ENCODE results near the gene THBD.

The THBD gene, protein sequence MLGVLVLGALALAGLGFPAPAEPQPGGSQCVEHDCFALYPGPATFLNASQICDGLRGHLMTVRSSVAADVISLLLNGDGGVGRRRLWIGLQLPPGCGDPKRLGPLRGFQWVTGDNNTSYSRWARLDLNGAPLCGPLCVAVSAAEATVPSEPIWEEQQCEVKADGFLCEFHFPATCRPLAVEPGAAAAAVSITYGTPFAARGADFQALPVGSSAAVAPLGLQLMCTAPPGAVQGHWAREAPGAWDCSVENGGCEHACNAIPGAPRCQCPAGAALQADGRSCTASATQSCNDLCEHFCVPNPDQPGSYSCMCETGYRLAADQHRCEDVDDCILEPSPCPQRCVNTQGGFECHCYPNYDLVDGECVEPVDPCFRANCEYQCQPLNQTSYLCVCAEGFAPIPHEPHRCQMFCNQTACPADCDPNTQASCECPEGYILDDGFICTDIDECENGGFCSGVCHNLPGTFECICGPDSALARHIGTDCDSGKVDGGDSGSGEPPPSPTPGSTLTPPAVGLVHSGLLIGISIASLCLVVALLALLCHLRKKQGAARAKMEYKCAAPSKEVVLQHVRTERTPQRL

DNA sequence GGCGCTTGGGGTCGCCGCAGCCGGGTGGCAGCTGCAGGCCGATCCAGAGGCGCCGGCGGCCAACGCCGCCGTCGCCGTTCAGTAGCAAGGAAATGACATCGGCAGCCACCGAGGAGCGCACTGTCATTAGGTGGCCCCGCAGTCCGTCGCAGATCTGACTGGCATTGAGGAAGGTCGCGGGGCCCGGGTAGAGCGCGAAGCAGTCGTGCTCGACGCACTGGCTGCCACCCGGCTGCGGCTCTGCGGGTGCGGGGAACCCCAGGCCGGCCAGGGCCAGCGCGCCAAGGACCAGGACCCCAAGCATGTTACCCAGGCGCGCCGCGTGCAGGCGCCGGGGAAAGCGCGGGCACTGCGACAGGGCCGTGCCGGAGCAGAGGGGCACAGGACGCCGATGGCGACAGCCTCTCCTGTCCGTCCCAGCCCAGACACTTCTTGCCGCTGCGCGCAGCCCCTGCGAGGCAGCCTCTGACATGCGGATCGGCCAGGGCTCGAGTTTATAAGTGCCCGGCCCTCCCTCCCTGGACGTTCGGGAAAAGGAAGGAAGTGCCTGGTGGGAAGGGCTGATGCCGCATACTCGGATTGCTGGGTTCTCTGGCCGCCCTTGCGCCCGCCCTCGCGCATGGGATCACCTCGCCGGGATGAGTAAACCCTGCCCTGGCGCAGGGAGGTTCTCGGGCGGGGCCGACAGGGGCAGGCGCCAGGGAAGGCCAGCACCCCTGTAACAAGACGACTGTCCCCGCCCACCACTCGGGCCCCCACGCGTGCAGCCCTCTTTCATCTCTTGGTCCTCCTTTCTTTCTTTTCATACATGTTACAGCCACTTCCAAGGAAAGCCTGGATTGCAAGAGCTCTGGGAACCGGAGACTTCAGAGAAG is at the start of gene THBD:
Gene THBD (minus strand): TSS at position 472 of the 875 bp plus-strand sequence. CDS start 168 bp downstream, at position 304.
- no peak for DNase-seq (ENCODE audit: low spot score)

DNA sequence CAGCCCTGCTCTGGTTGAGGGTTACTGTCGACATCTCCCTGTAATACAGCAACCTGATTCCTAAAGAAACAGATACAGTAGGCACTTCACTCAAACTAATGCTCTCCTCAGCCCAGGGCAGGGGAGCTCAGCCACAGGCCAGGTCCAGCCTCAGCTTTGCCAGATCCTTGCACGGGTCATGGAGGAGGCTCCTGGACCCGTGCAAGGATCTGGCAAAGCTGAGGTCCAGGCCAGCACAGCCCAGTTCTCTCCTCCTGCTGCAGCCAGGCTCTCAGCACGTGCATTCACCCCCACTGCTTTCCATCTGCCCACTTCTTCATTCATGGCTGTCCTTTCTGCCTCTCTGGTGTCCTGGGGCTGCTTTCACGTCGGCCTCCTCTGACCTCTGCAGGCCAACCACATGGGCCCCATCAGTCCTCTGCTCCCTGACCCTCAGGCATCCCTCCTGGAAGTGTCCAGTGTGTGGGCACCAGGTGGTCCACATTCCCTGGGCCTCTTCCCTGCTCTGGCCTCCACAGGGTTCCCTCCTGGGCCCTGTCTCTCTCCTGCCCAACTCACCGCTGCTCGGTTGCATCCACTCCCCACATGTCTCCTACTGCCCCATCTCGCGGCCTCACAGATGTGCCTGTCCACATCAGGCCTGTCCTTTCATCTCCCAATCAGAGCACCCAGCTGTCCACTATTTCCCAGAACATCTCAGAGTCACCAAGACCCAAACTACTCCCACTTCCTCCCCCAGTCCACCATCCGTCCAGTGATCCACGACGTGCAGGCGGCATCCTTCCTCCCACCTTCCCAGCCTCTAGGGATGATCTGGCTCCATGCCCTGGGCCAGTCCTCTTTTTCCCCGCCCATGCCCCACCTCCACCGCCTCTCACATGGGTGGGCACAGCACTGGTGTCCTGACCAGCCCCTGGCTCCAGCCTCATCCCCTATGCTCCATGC is 48.4 kb upstream of the THBD start:
- DNase-seq (ENCODE audit: low spot score) = no peak

DNA sequence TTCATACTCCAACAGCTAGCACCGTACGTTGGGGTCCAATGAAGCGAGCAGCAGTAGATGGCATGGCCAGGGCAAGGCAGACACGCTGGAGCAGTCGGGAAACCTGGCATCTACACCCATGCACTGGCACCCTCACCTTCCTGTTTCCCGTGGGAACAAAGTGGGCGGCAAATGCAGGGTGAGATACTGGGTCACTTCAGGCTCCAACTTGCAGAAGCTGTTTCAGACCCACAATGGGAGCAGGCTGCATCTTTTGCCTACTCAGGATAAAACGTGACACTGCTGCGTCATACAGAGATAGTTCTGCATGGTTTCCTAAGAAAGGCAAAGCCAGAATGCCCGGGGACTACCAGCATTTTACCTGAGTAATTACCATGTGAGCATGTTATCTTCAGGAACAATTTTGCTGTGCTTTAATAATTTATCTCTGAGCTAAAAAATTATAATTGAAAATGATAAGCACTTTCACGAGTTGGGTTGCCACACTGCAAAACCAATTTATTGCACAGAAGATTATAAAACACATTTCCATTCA is 47.6 kb upstream of the THBD start:
- DNase-seq (ENCODE audit: low spot score) = no peak

DNA sequence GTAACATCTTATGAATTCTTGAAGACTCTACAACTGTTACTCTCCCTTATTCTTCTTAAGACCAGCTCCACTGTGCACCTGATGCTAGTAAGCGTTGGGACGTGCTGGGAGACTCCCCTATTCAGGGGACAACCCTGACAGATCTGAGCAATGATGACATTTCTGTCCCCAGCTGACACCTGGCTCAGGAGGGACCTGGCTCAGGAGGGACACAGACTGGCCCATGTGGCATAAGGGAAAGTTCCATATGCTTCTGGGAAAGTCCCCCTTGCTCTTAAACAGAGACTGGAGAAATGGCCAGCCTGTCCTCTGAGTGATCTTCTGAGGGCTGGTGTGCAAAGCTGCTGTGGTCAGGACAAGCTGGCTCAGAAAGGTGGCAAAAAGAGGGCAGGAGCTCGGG is 46.6 kb upstream of the THBD start:
- no peak for DNase-seq (ENCODE audit: low spot score)

DNA sequence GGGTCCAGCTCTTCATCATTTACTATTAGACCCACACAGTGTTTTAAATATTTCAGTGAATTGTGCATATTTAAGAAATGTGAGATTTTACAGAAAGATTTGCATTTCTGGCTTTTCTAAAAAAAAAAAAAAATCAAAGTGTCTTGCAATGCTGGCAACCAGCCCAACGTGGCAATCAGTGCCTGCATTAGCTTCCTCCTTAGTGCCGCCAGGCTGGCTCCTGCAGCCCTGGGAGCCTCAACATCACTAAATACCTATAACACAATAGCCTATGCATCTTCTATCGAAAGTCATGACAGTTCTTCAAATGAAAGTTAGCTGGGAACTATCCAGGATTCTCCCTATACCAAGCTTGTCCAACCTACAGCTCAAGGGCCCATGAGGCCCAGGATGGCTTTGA is 46.0 kb upstream of the THBD start:
- DNase-seq (ENCODE audit: low spot score) = no peak

DNA sequence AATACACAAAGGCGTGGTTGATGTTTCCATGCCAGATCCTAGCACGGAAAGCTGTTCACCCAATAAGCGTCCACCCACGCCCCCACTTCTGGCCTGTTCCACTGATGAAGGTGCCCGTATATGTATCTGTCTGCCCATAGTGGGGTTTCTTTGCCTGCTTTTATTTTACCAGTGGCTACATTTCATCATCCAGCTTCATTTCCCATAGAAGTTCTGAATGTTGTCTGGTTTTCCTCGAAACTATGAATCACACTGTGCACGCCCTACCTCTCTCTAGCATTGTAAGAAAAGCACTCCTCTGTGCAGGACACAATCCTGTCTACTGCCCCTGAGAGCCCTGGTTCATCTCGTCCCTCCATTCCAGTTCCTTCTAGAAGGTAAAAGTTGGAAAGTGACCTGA is 45.5 kb upstream of the THBD start:
- DNase-seq (ENCODE audit: low spot score) = no peak

DNA sequence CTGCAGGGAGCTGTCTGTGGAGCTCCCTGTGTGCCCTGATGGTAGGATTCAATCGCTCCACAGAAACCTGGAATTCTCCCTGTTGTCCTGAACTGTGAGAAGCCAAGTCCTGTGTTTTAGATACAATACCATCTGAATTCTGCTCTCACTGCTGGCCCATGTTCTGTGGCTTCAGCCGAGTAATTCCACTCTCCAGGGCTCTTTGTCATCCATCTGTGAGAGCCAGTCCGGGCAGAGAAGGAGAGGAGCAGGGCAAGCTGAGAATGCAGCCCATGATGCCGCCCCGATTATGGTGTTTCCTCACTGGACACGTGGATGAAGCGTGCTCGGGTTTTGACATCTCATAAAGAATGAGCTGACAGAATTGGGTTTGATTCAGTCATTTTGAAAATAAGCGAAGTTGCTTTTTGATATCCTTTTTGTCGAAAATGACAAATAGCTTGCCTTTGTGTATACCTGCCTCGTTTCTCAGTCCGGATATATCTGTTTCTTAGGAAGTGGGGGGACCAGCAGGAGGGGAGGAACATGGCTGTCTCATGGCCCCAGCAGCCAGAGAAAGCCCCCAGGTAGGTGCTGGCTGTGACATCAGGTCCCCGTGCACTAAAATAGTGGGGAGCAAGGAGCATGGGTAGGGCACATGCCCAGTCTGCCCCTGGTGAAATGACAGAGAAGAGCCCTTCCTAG is 44.9 kb upstream of the THBD start:
- no peak for DNase-seq (ENCODE audit: low spot score)

DNA sequence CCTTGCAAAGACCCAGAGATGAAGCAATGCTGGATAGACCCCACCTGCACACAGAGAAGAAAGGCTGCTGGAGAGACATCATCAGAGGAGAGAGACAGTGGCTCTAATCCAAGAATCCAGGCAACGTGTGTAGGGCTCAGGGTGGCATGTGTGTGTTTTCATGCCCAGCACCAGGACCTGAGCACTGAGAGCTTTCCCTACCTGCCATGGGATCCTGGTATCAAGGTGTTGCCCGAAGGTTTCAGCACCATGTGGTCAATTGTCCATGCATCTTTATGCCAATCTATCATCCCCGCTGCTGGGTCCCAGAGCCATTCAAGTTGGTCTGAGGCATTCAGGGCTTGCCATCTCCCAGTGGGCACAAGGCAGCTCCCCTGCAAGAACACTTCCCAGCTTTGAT is 44.1 kb upstream of the THBD start:
- DNase-seq (ENCODE audit: low spot score) = no peak

DNA sequence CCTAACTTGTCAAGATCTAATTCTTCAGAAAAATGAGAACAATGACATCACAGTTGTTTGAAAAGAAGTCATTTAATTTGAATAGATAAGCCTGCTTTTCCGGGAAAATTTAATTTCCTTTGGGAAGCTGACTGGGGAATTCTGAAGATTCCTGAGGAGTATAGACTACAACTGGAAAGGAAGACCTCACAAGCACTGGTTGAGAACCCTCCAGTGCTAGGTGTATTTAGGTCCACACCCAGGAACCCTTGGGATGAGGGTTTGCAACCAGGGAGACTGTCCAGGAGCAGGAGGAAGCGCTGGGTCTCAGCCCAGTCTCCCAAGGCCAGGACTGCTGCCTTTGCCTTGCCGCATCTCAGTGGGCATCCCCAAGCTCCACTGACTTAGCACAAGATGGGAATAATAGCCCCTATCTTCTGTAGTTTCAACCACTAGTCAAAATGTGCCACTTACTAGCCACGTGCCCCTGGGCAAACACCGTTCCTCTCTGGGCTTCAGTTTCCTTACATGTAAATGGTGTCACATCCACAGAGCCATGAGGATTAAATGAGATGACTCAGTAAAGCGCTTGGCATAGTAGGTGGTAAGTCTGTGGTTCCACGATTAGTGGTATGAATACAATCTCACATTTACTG is 43.5 kb upstream of the THBD start:
- no peak for DNase-seq (ENCODE audit: low spot score)

DNA sequence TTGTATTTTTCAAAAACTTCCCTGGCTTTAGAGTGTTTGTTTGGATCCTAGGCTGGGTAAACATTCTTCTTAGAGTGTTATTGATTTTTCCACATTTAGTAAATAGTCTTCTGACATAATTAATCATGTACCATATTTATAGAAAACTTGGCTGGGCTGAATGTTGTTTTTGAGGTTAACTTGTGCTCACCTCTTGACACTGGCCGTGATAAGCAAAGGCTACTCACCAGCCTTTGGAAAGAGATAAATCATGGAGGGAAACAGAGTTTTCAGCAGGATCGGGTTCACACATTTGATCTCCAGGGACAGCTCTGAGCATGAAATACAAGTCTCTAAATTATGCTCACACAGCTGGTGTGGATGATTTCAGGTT is 42.9 kb upstream of the THBD start:
- DNase-seq (ENCODE audit: low spot score) = no peak

DNA sequence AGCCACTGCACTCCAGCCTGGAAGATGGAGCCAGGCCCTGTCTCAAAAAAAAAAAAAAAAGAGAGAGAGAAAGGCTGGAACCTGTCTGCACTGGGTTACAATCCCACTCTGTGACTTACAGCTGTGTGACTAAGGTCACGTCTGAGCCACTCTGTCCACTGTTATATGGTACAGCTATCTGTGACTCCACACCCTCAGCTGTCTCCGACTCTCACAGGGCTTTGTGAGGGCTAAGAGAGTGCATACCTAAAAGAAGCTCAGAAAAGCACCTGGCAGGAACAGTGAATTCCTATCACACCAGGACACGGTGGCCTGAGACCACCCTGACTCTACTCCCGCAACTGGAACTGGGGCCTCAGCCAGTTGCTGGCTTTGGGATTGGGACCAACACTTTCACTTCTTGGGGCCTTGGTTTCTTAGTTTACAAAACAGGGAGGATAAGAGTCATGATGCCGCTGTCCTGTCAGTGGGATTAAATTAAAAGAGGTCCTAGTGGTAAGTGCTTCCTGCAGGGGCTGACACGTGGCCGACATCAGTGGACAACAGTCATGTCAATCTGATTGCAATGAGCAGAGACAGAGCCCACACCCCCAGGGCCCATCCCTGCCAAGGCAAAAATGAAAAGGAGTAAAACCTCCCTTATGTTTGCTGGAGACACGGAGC is 42.4 kb upstream of the THBD start:
- DNase-seq (ENCODE audit: low spot score) = no peak

DNA sequence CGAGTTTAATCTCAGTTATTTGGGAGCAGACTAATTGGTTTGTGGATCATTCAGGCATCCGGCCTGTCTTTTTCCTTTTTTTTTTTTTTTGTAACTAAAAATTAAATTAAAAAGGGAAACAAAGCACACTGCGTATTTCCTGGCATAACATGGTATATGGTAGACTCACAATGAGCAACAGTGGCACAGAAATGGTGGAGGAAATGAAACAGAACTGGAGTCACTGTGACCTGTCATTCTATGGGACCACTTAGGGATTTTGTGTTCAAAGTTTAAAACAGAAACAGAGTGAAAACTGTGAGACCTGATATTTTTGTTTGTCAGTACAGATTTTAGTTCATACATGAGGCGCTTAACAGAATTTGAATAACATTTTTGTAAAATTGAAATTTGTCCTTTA is 41.4 kb upstream of the THBD start:
- DNase-seq (ENCODE audit: low spot score) = no peak

DNA sequence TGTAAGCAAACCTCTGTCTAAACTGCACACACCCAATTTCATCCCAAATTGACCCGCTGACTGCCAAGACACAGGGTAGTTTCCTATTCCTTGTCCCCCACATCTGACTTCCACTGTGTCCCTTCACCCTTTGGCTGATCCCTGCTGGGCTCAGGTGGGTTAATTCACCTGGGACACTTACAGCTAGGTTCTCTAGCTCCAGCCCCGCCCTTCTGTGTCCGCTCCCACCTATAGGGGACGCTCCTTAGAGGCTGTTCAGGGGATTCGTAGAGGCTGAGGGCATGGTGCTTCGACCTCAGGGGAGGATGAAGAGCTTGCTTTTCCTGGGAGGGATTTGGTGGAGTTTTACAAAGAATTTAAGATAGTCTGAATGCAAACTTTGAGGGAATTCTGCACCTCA is 40.7 kb upstream of the THBD start:
- DNase-seq (ENCODE audit: low spot score) = no peak

DNA sequence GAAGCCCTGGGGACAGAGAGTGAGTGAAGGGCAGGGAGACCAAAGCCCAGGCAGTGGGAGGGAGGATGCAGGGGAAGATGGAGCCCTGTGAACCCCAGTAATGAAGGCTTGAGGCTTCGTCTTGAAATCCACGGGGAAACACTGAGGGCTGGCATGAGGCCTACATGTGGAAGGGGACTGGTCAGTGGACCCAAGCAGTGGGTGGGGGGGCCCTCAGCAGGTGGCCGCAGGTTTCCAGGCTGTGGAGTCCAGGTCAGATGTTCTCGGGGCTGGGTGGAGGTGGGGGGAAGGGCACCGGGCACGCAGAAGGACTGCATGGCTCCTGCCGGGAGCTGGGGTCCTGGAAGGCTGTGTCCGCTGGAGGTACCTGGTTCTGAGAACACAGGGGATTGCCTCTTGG is 39.4 kb upstream of the THBD start:
- DNase-seq (ENCODE audit: low spot score) = no peak

DNA sequence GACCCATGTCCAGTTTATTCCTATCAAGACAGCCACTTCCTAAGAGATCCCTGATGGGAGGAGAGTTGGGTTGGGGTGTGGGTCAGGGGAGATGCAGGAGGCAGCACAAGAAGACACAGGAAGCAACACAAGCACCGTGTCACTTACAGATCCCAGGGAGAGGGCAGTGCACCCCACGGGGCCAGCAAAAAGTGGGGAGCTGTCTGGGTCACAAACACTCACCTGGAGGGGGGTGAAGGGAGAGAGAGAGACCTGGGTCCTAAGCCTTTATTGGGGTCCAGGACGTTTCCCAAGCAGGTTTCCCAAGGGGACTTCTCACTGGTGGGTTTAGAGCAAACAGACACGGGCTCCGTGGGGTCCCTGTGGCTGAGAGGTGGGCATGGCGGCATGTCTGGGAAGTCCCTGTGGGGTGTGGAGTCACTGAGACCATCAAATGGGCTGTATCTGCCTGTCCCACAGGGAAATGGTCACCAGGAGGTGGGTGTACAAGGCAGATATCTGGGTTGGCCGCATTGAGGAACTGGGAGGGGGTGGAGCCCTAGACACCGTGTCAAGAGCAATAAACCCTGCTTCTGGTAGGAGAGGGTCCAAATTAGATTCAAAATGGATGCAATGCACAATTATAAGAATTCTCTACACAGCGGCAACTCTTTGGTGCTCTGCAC is 38.2 kb upstream of the THBD start:
- no peak for DNase-seq (ENCODE audit: low spot score)

DNA sequence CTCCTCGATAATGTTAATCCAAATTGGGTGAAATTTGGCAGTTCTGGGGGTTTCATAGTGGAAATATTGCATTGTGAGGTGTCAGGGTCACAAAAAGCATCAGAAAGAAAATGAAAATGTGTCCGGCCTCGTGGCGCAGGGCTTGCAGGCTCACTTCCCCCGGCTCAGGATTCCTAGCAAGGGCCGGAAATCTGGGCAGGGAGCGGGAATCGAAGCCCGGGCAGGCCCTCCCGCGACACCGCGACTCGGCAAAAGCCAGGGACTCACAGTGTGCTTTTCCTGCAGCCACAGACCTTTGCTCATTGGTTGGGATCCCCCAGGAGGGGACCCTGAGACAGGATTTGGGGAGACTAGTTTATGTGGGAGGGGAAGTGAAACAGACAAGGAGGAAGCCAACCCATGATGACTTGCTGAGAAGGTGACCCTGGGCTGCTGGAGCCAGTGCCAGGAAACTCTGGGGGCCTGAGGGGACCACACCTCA is 37.5 kb upstream of the THBD start:
- peak; percentile 30 for DNase-seq (ENCODE audit: low spot score)

DNA sequence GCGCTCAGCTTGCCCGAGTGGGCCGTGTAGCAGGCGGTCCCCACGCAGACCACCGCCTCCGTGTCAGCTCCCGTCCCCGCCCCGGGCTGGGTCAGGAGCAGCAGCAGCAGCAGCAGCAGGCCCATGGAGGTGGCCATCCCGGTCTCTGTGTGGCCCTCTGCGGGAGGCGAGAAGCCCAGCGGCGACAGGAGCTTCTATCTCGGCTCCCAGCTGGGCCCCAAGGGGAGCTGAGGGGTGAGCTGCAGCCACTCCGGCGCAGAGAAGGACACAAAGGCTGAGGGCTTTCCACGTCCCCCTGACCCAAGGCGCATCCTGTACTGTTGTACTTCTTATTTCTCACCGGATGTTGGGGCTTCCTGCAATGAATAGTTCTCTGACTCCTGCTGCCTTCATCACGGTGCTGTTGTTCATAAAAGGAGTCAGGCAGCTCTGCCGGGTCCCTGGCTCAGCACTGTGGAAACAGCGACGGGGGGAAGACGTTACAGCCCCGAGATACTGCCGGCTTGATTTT is 36.6 kb upstream of the THBD start, which contains the start of gene CD93:
Gene CD93 (minus strand): TSS at position 269 of the 511 bp plus-strand sequence. CDS start 132 bp downstream, at position 137.
- no peak for DNase-seq (ENCODE audit: low spot score)

DNA sequence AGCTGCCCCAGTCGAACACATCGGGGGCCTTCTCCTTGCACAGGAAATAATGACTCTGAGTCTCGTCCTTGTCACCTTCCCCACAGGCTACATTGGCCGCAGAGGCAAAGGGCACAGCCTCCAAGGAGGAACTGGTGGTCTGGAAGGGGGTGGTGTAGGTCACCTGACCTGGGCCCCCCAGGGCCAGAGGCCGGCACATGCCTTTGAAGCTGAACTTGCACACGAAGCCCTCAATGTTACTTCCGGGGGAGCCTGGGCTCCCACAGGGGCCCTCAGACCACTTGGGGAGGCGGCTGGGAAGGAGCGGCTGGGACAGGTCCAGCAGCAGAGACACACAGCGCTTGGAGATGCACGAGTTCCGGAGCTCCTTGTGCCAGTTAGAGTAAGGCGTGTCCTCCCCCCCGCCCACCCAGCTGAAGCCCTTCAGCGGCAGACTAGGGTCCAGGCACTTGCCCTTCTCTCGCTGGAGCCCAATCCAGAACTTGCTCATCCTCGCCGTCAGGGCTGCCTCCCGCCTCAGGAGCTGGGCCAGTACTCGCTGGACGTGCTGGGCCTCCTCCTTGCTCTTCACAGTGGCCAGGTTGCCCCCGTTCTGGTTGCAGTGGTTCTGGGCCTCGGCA is 36.1 kb upstream of the THBD start:
- DNase-seq (ENCODE audit: low spot score) = no peak
